GM19351 (cell line): ENCODE data around the gene PLIN5.

Experiments used
- ATAC-seq: cut with Tn5 transposase; IDR thresholded peaks from one replicate; pipeline ENCODE4 v1.9.1; 2021; ENCODE audit warnings: mild to moderate bottlenecking, moderate library complexity; ENCODE audit not compliant: unreplicated experiment

Gene PLIN5

DNA sequence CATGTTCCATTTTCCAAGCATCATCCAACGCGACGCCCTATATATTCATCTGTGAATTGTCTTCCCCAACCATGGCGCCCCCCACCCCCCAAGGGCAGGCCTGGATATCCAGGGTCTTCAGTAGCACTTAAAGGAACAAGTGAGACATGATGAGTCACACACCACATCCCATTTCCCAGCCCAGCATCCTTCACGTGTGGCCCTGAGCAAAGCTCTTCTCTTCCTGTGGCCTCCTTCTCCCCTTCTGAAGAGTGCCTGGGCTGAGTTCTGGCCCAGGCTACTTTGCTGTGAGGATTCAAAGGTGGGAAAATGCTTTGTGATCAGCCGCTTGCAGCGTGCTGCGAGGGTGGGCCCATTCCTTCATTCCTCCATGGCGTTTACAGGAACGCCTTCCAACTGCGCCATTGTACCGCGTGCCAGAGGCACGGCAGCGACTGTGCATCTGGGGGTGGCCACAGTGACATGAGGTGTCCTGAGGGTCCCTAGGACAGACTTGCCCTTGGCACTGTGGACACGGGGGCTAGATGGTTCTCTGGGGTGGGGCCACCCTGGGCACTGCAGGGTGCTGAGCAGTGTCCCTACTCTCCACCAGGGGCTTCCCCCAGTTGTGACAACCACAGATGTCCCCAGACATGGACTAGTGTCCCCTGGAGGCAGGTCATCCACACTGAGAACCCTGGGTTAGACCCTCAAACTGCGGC is 28.4 kb downstream of the PLIN5 start:
- ATAC-seq = no peak

DNA sequence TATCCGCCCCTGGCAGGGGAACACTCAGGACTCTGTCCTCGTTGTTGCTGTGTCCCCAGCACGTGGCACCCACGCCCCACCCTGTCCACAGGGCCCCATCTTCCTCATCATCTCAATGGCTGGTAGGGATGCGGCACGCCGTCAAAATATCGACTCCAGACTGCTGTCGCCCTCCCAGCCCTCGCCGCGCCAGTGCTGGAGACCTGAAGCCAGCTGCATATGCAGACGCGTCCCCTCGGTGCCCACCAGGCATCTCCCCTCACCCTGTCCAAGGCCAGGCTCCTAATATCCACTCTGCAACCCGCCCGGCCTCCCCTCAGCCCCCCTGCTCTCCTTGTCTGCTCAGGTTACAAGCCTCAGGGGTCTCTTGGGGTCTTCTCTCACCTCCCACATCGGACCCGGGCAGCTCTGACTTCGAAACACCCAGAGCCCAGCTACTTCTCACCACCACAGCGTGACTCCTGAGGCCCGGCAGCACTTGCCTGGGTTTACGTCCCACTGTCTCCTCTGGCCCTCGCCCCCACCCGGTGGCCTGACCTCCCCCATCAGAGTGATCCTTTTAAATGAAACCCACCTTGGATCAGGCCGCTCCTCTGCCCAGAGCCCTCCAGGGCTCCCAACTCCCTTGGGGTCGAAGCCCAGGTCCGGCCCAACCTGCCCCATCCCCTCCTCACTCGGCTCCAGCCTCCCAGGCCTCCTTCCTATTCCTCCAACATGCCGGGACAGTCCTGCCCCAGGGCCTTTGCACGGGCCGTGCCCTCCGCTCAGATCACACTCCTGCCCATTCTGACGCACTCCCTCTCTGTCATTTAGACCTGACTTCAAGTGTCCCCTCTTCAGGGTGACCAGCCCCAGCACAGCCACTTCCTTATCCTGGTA is 29.2 kb downstream of the PLIN5 start:
- ATAC-seq = no peak

DNA sequence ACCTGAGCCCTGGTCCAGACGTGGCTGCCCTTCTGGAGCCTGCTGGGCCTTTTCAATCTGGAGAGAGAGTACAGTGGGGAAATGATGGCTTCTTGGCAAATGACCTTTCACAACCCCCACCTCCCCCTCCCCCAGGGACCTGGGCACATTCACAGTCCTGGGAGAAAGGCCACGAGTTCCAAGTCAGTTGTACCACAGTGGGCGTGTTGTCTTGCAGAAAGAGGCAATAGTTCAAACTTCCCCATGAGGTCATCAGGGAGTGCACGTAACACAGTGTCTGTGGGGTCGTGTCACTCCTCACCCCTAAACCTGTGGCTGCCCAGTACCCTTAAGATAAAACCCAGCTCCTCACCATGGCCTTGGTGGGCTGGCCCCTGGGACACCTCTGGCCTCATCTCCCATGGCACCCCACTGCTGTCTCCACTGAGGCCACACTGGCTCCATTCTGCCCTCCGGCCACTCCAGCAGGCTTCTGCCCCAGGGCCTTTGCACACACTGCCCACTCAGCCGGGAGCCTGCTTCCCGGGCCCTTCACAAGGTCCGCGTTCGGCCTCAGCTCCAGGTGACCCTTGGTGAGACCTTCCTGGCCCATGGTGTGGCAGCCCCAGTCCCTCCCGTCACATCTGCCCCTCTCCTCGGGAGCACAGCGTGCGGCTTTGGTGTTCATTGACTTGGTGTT is 30.0 kb downstream of the PLIN5 start:
- ATAC-seq = no peak

DNA sequence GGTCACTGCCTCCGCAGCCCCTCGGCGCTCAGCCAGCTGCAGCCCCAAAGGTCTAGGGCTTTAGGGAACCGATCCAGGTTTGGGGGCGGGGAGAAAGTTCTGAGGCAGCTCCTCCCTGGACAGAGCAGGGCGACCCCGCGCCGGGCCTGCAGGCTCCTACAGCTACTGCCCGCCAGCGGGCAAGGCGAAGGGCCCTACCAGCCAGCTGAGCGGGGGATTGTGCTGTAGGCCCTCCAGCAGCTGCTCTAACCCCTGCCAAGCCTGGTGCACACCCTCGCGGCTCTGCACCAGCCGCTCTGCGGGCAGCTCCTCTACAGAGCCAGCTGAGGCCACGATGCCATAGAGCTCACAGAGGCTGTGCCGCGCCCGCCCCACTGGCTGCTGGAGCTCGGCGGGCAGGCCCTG is 30.7 kb downstream of the PLIN5 start:
- ATAC-seq = no peak

DNA sequence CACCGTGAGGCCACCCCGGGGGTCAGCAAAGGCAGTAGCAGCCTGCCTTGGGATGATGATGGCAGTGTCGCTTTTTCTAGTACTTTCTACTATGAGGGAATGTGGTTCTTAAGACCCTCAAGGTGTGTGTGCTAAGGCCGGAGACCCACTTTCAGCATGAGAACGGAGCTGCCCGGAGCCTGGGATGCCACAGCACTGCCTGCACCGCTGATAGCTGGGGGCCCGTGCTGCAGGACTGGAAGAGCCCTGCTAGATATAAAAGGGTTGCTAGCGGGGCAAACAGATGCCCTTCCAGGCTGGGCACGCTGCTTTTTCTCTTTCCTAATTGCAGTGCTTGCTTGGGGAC is 31.2 kb downstream of the PLIN5 start:
- ATAC-seq = no peak

DNA sequence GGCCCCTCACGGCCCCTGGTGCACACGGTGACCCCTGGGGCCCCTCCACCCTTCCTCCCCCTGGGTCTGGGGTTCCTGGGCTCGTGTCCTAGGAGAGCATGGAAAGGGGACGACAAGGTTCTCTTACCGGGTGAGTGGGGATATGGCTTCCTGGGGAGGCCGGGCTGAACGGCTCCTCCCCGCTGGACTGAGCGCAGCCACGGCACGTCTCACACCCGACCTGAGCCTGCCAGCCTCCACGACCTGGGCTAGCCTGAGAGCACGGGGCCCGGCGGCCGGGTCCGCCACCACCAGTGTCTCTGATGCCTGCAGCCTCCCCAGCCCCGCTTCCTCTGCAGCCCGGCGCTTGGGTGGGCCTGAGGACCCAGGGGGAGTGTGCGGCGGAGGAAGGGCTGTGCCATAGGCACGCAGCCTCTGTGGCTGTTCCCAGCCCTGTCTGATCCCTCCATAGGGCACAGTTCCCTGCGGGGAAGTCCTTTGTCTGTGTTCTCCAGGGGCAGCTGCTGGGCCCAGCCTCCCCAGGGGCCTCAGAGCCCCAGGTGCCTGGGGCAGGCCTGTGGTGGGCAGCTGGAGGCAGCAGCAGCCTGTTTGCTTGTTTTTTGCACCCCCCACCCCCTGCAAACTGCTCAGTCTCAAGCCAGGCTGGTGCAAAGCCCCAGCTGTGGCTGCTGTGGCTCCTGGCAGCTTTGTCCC is 31.7 kb downstream of the PLIN5 start:
- no peak for ATAC-seq

DNA sequence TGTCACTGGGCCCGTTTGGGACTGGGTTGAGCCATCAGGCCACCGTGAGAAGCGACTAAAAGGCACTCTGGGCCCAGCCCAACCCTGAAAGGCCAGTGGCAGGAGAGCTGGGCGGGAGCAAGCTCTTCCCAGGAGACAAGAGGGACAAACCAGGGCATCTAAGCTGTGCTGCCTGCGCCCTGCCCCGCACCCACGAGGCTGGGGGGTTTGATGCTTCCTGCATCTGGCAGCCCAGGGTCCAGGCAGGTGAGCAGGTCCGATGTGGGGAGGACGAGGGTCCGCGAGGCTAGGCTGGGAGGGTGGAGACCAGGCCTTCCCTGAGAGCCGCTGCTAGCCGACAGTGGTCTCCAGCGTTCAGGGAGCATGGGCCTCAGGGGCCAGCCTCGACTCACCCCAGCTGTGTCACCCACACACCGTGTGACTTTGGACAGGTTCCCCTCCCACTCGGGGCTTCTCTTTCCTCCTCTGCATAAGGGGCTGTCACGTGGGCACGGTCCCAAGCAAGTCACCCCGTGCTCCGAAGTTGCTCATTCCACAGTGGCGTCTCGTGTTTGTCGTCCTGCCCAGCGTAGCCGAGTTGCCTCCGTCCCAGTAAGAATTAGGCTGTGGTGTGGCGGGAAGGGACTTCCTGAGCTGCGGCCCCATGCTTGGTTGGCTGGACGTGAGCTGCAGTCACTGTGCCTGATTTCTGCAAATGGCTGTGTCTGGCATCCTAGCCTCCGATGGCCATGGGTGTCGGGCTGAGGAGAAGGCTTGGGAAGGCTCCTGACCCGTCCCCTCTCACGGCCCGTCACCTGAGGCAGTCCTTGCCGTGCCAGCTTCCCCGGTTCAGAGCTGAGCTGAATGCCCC is 32.5 kb downstream of the PLIN5 start:
- no peak for ATAC-seq

DNA sequence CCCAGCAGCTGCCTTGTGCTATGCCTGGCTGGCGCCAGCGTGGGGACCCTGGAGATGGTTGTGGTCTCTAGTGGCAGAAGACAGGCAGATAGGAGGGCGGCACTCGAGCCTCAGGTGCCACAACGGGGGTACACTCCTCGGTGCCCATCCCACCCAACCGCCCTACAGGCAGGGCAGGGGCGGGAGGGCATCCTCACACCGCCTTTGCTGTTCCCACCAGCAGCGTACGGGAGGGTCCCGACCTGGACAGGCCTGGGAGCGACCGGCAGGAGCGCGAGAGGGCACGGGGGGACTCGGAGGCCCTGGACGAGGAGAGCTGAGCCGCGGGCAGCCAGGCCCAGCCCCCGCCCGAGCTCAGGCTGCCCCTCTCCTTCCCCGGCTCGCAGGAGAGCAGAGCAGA is 33.3 kb downstream of the PLIN5 start:
- ATAC-seq = no peak

DNA sequence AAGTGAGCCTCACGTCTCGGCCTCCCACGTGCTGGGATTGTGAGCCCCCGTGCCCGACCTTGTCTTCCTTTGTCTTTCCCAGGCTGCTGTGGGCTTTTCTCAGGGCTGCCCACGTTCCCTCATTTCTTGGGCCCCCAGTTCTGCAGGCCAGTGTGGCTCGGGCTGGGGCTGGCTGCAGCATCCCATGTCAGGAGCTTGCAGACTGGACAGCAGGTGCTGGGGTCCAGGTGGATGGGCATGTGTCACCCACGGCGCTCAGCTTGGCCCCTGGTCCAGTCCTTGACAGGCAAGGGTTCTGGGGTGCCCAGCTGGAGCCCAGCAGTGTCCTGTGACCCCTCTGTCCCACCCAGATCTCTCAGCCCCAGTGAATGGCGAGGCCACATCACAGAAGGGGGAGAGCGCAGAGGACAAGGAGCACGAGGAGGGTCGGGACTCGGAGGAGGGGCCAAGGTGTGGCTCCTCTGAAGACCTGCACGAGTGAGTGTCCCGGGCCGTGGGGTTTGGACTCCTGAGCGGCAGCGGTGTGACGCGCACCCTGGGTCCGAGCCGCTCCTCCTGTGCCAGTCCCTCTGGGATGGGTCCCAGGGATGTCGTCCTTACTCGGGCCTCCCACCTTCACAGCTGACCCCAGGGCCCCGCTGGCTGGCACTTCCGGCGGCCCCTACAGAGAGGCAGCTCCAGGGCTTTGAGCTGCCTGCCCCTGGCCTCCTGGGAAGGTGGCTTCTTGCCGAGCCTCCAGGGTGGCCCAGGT is 34.0 kb downstream of the PLIN5 start:
- ATAC-seq = no peak

DNA sequence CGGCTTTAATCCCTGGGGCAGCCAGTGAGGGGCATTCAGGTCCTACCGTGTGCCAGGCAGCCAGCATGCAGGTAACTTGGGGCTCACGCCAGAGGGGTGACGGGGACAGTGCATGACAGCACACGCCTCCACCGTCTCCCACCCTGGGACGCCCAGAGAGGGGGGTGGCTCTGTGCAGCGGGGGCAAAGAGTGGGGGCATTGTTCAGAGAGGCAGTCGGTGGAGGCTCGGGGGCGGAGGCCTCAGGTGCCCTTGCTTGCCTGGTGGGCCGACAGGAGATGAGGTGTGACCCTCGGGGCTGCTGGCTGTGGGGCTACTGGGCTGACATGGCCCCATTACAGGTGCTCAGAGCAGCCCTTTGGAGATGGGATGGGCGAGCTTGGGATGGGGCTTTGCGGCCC is 35.2 kb downstream of the PLIN5 start:
- no peak for ATAC-seq

DNA sequence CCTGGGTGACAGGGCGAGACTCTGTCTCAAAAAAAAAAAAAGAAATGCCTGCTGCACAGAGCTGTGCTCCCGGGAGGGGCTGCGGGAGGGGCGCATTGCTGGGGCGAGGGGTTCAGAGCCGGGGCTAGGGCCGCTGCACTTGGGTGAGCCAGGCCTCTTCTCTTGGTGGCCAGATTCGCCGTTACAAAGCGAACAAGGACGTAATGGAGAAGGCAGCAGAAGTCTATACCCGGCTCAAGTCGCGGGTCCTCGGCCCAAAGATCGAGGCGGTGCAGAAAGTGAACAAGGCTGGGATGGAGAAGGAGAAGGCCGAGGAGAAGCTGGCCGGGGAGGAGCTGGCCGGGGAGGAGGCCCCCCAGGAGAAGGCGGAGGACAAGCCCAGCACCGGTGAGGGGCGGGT is 35.7 kb downstream of the PLIN5 start:
- ATAC-seq = no peak

DNA sequence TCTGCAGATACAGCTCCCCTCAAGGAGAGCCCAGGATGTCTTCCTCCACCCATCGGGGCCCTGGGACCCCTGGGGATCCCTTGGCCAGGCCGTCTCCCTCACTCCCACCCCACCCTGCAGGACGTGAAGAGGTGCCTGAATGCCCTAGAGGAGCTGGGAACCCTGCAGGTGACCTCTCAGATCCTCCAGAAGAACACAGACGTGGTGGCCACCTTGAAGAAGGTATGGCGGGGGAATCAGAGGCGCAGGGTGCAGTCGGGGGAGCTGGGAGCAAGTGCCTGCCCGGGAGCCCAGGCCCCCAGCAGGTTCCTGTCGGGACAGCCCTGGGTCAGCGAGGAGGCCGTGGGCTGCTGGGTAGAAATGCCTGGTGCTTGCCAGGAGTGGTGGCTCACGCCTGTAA is 36.3 kb downstream of the PLIN5 start:
- no peak for ATAC-seq

DNA sequence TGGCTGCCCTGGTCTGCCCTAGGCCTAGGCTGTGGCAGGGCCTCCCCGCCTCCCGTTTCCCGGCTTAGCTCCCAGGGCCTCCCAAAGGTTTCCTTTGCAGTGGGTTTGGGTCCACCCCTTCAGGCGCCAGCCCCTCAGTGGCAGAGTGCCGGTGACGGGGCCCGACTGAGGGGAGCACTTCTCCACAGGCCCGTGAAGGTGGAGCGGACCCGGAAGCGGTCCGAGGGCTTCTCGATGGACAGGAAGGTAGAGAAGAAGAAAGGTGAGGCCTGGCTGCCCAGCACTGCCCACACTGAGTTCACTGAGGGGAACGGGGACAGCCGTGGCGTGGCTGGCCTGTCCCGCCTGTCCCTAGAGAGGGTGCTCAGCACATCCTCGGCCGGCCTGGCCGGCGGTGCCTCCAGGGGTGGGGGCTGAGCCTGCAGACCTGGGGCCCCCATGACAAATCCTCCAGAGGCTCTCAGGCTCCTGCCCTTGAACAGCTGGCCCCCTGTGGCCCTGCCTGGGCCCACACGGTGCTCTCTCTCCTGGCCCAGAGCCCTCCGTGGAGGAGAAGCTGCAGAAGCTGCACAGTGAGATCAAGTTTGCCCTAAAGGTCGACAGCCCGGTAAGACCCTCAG is 37.1 kb downstream of the PLIN5 start:
- ATAC-seq = no peak

DNA sequence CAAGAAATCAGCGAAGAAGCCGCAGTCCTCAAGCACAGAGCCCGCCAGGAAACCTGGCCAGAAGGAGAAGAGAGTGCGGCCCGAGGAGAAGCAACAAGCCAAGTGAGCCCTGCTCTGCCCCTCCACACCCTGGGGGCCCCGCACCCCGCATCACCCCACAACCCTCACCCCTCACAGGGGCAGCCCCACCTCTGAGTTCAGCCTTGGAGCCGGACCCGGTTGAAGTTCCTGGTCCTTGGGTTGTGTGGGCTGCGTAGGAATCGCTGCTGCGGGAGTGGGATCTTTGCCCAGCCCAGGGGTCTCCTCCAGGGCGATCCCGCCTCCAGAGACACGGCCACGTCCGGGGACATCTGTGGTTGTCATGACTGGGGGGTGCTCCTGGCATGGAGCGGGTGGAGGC is 38.7 kb downstream of the PLIN5 start:
- no peak for ATAC-seq

DNA sequence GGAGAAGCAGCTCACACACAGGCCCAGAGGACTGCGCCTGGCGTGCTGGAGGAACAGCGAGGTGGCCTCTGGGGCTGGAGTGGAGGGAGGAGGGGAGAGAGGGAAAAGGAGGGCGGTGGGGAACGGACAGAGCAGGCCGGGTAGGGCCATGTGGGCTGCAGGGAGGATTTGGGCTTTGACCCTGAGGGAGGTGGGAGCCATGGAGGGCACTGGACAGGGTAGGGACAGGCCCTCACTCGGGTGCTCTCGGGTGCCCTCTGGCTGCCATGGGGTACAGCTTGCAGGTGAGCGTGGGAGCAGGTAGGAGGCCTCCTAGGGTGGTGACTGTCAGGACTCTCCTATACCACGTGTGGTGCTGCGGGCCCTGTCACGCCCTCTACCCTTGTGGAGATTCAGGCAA is 39.6 kb downstream of the PLIN5 start:
- no peak for ATAC-seq

DNA sequence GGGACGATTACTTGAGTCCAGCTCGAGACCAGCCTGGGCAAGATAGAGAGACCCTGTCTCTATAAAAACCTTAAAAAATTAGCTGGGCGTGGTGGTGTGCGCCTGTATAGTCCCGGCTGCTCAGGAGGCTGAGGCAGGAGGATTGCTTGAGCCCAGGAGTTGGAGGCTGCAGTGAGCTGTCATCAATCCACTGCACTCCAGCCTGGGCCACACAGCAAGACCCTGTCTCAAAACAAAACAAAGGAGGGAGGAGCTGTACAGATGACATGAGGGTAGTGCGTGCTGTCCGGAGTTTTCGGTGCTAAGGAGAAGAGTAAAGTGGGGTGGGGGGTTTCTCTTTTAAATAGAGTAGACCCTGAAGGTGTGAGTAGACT is 40.3 kb downstream of the PLIN5 start:
- ATAC-seq = no peak

DNA sequence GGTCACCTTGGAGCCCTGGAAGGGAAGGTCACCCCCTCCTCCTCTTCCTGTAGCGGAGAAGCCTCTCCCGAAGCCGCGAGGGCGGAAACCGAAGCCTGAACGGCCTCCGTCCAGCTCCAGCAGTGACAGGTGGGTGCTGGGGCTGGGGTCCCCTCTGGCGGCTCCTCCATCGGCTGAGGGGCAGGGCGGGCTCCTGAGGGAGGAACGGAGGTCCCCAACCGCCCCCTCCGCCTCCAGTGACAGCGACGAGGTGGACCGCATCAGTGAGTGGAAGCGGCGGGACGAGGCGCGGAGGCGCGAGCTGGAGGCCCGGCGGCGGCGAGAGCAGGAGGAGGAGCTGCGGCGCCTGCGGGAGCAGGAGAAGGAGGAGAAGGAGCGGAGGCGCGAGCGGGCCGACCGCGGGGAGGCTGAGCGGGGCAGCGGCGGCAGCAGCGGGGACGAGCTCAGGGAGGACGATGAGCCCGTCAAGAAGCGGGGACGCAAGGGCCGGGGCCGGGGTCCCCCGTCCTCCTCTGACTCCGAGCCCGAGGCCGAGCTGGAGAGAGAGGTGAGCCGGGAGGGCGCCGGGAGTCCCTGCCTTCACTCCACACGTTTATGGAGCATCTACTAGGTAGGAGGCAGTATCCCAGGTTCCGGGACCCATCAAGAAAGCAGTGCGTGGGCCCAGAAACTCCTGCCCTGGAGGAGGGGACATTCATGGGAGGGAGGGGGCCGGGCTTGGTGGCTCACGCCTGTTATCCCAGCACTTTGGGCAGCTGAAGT is 40.9 kb downstream of the PLIN5 start:
- no peak for ATAC-seq

DNA sequence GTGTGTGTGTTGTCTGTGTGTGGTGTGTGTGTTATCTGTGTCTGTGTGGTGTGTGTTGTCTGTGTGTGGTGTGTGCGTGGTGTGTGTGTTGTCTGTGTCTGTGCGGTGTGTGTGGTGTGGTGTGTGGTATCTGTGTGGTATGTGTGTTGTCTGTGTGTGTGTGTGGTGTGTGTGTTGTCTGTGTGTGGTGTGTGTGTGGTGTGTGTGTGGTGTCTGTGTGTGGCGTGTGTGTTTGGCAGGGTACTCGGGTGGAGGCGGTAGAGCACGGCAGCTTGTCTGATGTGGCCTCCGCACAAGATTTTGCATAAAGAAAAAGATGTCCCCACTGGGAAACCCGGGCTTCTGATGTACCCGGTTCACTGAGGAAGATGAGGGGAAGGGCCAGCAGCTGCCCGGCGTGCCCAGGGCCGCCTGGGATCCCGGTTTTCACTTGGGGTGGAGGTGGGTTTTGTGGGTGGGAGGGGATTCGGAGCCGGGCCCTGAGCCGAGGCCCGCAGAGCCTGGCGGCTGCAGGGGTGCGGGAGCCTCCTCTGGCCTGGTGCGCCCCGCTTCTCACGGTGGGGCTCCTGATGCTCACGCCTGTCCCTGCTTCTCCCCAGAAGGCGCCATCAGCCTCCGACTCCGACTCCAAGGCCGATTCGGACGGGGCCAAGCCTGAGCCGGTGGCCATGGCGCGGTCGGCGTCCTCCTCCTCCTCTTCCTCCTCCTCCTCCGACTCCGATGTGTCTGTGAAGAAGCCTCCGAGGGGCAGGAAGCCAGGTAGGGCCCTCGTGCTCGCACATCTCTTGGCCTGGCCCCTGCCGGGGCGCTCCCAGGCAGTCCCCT is 41.7 kb downstream of the PLIN5 start:
- ATAC-seq = no peak
